WI38 (cell line): ENCODE data around the gene SNAI3.

Experiments used
- H3K4me3 ChIP-seq: 2 replicates; pipeline ENCODE4 v1.5.1; 2011; ENCODE audit warnings: low read depth, mild to moderate bottlenecking, control low read depth, low read length
- TF ChIP-seq, protein P1 (sequence below): IDR thresholded peaks from 2 replicates; pipeline ENCODE4 v1.5.1; 2012; ENCODE audit warnings: low read depth, mild to moderate bottlenecking, control low read depth, low read length

SNAI3 gene

DNA sequence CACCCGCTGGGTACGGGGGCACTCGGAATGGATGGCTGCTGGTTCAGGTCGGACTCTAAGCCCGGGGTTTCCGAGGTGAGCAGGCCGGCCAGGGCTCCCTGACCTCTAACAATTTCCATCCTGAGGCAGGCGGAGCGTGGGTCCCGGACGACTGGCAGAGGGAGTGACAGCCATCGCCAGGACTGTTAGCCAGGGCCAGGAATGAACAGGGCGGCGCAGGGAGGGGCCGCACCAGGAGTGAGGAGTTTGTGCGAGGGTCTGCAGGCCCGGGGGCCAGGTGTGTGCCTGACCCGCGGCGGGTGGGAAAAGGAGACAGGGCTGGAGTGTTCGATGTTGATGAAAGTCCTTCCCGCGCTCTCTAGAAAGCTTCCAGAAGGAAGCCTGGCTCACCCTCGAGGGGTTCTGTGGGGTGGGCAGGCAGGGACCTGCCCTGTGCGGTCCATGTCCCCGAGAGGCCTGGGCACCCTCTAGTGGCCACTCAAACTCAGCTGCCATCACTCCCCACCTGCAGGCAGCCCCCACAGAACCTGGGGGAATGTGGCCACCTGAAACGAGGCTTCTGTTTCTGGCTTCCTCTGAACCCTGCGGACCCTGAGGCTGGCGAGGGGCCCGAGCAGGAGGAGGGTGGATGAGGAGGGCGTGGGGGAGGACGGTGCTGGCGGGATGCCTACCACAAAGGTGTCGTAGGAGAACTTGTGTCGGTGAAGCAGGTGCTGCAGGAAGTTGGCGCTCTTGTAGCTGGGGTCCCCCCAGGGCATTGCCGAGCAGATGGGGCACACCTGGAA lies 11.7 kb upstream of the SNAI3 start:
- TF ChIP-seq, protein P1, sequence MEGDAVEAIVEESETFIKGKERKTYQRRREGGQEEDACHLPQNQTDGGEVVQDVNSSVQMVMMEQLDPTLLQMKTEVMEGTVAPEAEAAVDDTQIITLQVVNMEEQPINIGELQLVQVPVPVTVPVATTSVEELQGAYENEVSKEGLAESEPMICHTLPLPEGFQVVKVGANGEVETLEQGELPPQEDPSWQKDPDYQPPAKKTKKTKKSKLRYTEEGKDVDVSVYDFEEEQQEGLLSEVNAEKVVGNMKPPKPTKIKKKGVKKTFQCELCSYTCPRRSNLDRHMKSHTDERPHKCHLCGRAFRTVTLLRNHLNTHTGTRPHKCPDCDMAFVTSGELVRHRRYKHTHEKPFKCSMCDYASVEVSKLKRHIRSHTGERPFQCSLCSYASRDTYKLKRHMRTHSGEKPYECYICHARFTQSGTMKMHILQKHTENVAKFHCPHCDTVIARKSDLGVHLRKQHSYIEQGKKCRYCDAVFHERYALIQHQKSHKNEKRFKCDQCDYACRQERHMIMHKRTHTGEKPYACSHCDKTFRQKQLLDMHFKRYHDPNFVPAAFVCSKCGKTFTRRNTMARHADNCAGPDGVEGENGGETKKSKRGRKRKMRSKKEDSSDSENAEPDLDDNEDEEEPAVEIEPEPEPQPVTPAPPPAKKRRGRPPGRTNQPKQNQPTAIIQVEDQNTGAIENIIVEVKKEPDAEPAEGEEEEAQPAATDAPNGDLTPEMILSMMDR, result 0 out of 2 replicates have a peak, but pooled peaks have one; percentile 12
- H3K4me3 ChIP-seq, result no peak overlapping the region

DNA sequence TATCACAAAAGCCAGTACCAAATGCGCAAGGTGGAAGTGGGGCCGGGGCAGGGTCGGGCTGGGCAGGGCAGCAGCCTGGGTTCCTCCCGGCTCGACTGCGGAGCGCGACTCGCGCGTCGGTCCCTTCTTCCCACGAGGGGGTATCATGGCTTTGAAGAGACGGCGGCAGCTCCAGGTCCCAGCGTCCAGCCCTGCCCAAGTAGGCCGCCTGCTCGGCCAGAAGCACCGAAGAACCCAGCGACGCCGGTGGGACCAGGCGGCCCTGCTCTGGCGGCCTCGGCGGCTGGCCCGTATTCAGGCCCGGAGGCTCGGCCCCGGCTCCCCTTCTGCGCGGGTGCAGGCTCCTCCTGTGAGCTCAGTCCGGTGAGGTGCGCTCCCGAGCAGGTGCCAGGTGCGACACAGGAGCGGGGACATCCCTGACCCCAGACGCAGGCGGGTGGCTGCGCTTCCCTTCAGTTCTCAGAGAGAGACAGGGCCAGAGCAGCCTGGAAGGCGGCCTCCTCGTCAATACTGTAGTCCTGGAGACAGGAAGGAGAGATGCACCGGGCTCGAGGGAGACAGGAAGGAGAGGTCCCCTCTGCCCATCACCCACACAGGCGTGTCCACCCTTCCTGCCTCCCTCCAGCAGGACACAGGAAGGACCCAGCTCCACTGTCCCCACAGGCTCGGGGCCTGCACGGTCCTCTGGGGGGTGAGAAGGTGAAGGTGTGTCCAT lies 11.0 kb upstream of the SNAI3 start:
- TF ChIP-seq, protein P1, result no peak
- H3K4me3 ChIP-seq, result no peak overlapping the region

DNA sequence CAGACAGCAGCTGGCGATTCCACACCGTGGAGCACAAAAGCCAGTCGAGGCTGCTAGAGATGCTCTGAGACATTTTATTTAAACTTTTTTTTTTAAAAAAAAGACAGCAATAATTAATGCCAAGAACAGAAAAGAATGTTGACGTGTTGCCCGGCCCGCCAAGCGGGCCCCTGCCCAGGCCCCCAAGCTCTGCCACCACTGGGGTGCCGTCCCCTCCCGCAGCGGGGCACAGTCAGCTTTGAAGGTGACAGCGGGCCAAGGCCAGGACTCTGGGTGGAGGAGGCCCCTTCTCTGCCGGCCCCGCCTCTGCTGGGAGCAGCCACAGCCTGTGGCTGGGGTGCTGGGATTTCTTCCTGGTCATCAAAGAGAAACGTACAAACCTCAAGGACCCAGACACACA lies 10.1 kb upstream of the SNAI3 start:
- TF ChIP-seq, protein P1, result no peak

DNA sequence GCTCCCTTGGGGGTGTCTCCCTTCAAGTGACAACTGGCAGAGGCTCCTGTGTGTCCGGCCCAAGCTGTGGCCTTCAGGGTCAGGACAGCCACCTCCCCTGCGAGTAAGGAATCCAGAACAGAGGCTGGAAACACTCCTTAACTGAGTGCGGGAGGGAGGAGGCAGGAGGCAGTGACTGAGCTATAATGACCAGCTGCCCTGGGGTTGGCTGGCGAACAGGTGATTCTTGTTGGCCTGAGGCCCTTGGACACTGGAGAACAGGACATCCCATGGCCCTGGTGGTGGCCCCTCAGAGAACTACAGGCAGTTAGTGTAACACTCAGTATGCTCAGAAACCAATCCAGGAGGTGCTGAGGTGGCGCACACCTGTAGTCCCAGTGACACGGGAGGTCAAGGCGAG lies 9.4 kb upstream of the SNAI3 start:
- no peak overlapping the region for H3K4me3 ChIP-seq
- TF ChIP-seq, protein P1, result no peak

More for the DNA sequence above, 10.1 kb upstream of the SNAI3 start:
- no peak overlapping the region for H3K4me3 ChIP-seq

DNA sequence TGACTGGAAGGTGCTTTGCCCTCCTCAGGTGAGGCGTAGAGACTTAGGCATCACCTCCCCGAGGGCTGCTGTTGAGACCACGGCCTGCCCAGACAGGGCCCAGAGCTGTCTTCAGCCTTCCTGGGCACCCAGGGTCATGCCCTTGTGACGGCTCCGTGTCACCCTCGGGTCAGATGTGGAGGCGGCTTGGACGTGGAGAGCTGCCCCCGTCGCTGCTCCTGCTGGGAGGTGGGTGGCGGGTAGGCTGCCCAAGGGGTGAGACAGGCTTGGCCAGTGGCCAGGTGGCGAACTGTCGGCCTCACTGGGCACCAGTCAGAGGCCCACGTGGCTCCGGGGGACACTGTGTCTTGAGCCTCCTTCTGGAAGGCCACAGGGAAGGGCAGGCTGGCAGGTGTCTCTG lies 8.9 kb upstream of the SNAI3 start:
- H3K4me3 ChIP-seq, result no peak overlapping the region
- TF ChIP-seq, protein P1, result no peak

DNA sequence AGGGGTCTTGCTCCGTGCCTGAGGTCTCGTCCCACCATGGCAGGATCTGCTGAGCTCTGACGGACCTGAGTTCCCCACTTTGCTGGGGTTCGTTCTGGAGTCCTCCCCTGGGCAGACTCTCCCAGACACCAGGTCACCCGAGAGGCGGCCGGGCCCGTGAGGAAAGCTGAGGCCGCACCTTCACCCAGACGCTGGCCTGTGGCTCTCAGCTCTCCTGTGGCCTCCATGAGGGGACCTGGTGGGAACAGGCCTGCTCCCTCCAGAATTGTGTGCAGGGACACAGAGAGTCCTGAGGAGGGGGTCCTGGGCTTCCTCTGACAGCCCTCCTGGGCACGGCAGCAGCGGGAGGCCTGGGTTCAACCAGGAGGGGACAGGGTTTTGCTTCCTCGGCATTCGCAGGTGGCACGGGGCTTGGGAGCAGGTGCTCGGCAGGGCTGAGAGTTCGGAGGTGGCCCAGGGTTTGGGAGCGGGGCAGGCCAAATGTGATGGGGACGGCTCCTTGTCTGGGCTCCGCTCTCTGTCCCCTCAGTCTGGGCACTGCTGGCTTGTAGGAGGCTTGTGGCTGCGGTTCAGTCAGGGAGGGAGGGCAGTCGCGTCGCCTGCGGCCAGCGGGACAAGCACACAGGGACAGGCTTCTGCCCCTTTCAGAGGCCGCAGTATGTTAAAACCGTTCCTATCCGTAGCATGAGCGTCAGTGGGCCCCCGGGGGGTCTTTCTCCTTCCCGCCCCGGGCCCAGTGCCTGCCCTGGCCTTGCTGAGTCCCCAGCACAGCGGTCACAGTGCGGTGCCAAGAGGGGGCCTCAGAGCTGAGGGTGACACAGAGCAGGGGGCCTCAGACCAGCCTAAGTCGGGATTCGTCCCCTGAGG lies 8.1 kb upstream of the SNAI3 start:
- TF ChIP-seq, protein P1, result no peak
- H3K4me3 ChIP-seq, result no peak overlapping the region
